Measurements from ENCODE around the gene FAM168B. TPM values are rescaled to one million over a fixed set of nuclear protein-coding genes. Genes with fewer than 3 reads are reported as not detected.

FAM168B gene
- total RNA-seq, 1 donor from 2014 or later, result 111 TPM

GRCh38 chr2:131035112-131035825, 58.0 kb downstream of the FAM168B start:
- TF ChIP-seq CTCF (IDR thresholded peaks at IDR 0.05), result no peak
- H3K4me1 Mint-ChIP-seq (ENCODE audit: unreplicated experiment), result peaks cover 7% of the 10 kb centered on the region
- H3K27me3 Mint-ChIP-seq (ENCODE audit: unreplicated experiment), result peaks cover 4% of the 10 kb centered on the region
- no peak overlapping the region for H3K27ac Mint-ChIP-seq (ENCODE audit: unreplicated experiment)
- H3K36me3 Mint-ChIP-seq (ENCODE audit: unreplicated experiment), result no peaks in the 10 kb centered on the region
- peak overlapping the region; percentile 60 for H3K4me3 Mint-ChIP-seq (ENCODE audit: unreplicated experiment)
- H3K9me3 Mint-ChIP-seq (ENCODE audit: unreplicated experiment), result no peaks in the 10 kb centered on the region
- peak; percentile 82 for DNase-seq (ENCODE audit: extremely low spot score, unreplicated experiment)

- Mint-ChIP-seq H3K9me3 (ENCODE audit: unreplicated experiment) (no peaks in the 10 kb centered on the region), H3K36me3 (ENCODE audit: unreplicated experiment) (no peaks in the 10 kb centered on the region), H3K4me3 (ENCODE audit: unreplicated experiment) (peak overlapping the region; percentile 68), H3K4me1 (ENCODE audit: unreplicated experiment) (peaks cover 7% of the 10 kb centered on the region), H3K27ac (ENCODE audit: unreplicated experiment) (no peak overlapping the region), H3K27me3 (ENCODE audit: unreplicated experiment) (peaks cover 4% of the 10 kb centered on the region)
- DNase-seq (ENCODE audit: extremely low spot score, unreplicated experiment), result peak; percentile 86
- TF ChIP-seq CTCF (IDR thresholded peaks at IDR 0.05), result no peak
Observed at GRCh38 chr2:131034122-131035051, 58.9 kb downstream of the FAM168B start.

- H3K4me3 Mint-ChIP-seq (ENCODE audit: unreplicated experiment), result peak overlapping the region; percentile 35
- H3K4me1 Mint-ChIP-seq (ENCODE audit: unreplicated experiment), result peaks cover 7% of the 10 kb centered on the region
- H3K27ac Mint-ChIP-seq (ENCODE audit: unreplicated experiment), result no peak overlapping the region
- no peaks in the 10 kb centered on the region for H3K36me3 Mint-ChIP-seq (ENCODE audit: unreplicated experiment)
- DNase-seq (ENCODE audit: extremely low spot score, unreplicated experiment), result peak; percentile 69
- H3K9me3 Mint-ChIP-seq (ENCODE audit: unreplicated experiment), result no peaks in the 10 kb centered on the region
- H3K27me3 Mint-ChIP-seq (ENCODE audit: unreplicated experiment), result peaks cover 4% of the 10 kb centered on the region
- no peak for TF ChIP-seq CTCF (IDR thresholded peaks at IDR 0.05)
Observed at GRCh38 chr2:131033786-131034121, 59.5 kb downstream of the FAM168B start.

- no peak overlapping the region for H3K4me3 Mint-ChIP-seq (ENCODE audit: unreplicated experiment)
- DNase-seq (ENCODE audit: extremely low spot score, unreplicated experiment), result peak; percentile 59
- H3K27ac Mint-ChIP-seq (ENCODE audit: unreplicated experiment), result no peak overlapping the region
- H3K4me1 Mint-ChIP-seq (ENCODE audit: unreplicated experiment), result peaks cover 7% of the 10 kb centered on the region
- no peak for TF ChIP-seq CTCF (IDR thresholded peaks at IDR 0.05)
- no peaks in the 10 kb centered on the region for H3K9me3 Mint-ChIP-seq (ENCODE audit: unreplicated experiment)
- H3K27me3 Mint-ChIP-seq (ENCODE audit: unreplicated experiment), result peaks cover 4% of the 10 kb centered on the region
- H3K36me3 Mint-ChIP-seq (ENCODE audit: unreplicated experiment), result no peaks in the 10 kb centered on the region
Observed at GRCh38 chr2:131032393-131032836, 60.8 kb downstream of the FAM168B start.

GRCh38 chr2:131031875-131032274, 61.4 kb downstream of the FAM168B start:
- no peak overlapping the region for H3K4me3 Mint-ChIP-seq (ENCODE audit: unreplicated experiment)
- H3K4me1 Mint-ChIP-seq (ENCODE audit: unreplicated experiment), result peaks cover 7% of the 10 kb centered on the region
- TF ChIP-seq CTCF (IDR thresholded peaks at IDR 0.05), result no peak
- no peak for DNase-seq (ENCODE audit: extremely low spot score, unreplicated experiment)
- peaks cover 8% of the 10 kb centered on the region for H3K27me3 Mint-ChIP-seq (ENCODE audit: unreplicated experiment)
- no peak overlapping the region for H3K27ac Mint-ChIP-seq (ENCODE audit: unreplicated experiment)
- H3K9me3 Mint-ChIP-seq (ENCODE audit: unreplicated experiment), result no peaks in the 10 kb centered on the region
- H3K36me3 Mint-ChIP-seq (ENCODE audit: unreplicated experiment), result no peaks in the 10 kb centered on the region

Measured in osteocyte (in vitro differentiated cells).